Hair follicular keratinocyte (primary cell): ENCODE results near the gene TANGO2. TPM values are rescaled to one million over a fixed set of nuclear protein-coding genes. Genes with fewer than 3 reads are reported as not detected.

Experiments used
- total RNA-seq: library from RNA; depleted of rRNA; stranded (reverse); fragments of >200 nt; gene quantifications from 2 replicates; pipeline ENCODE4 v1.2.3, GENCODE V29; 2015

The TANGO2 gene
- total RNA-seq: 16.3 and 18.7 TPM in 2 replicates

GRCh38 chr22:20020533-20021195 lies at the start of gene TANGO2:
Gene TANGO2, plus strand, starts transcription at chr22:20021110. Its CDS starts 15,689 bp downstream, at chr22:20036799.

GRCh38 chr22:20016734-20017621 lies 3.9 kb upstream of the TANGO2 start, which contains the start of gene ARVCF:
Gene ARVCF, minus strand, starts transcription at chr22:20016823. Its CDS starts 26,029 bp downstream, at chr22:19990794.

GRCh38 chr22:20079745-20080444 lies 59.0 kb downstream of the TANGO2 start, which contains the start of gene DGCR8:
Gene DGCR8, plus strand, starts transcription at chr22:20080241. Its CDS starts 5,723 bp downstream, at chr22:20085964.

GRCh38 chr22:20115691-20116375 lies 94.9 kb downstream of the TANGO2 start, which contains the start of gene RANBP1:
Gene RANBP1, plus strand, starts transcription at chr22:20116104. Its CDS starts 81 bp downstream, at chr22:20116185.

Other genes with a start within 250 kb of the TANGO2 start
- gene GNB1L, start 166.2 kb upstream of the TANGO2 start, total RNA-seq: 25.3 and 35.2 TPM in 2 replicates
- 10.5 and 13.6 TPM in 2 replicates for gene RTL10, start 166.2 kb upstream of the TANGO2 start, total RNA-seq
- gene COMT, start 79.3 kb upstream of the TANGO2 start, total RNA-seq: 264 and 269 TPM in 2 replicates
- gene TXNRD2, start 79.3 kb upstream of the TANGO2 start, total RNA-seq: 9.5 and 13.8 TPM in 2 replicates
- 15.1 and 16.1 TPM in 2 replicates for gene ARVCF, start 4.3 kb upstream of the TANGO2 start, total RNA-seq
- 10.7 and 11.0 TPM in 2 replicates for gene DGCR8, start 59.1 kb downstream of the TANGO2 start, total RNA-seq
- 421 and 961 TPM in 2 replicates for gene RANBP1, start 95.0 kb downstream of the TANGO2 start, total RNA-seq
- 28.1 and 35.6 TPM in 2 replicates for gene TRMT2A, start 96.1 kb downstream of the TANGO2 start, total RNA-seq
- gene ZDHHC8, start 110.7 kb downstream of the TANGO2 start, total RNA-seq: 15.9 and 16.7 TPM in 2 replicates
- not detected in 2 replicates for gene CCDC188, start 129.9 kb downstream of the TANGO2 start, total RNA-seq
- gene RTN4R, start 247.2 kb downstream of the TANGO2 start, total RNA-seq: 18.4 and 30.8 TPM in 2 replicates